Fibroblast of lung (primary cell): ENCODE results near the gene NUDT13. TPM values are rescaled to one million over a fixed set of nuclear protein-coding genes. Genes with fewer than 3 reads are reported as not detected.

Source experiments
- DNase-seq, 2 donors: peaks; one replicate each; pipeline versions ENCODE4 v3.0.0 to v3.0.0-alpha.2; 2010; ENCODE audit warnings: low read depth in 2 of 2
- H2AFZ ChIP-seq: 2 replicates; pipeline ENCODE4 v1.5.1; 2012; ENCODE audit warnings: low read length, control low read depth, inconsistent platforms
- H3K27ac ChIP-seq: 2 replicates; pipeline ENCODE4 v1.5.1; 2011; ENCODE audit warnings: low read length, control low read depth; ENCODE audit not compliant: insufficient read depth
- H3K27me3 ChIP-seq: 2 replicates; pipeline ENCODE4 v1.5.1; 2011; ENCODE audit warnings: mild to moderate bottlenecking, low read length; ENCODE audit not compliant: control insufficient read depth, insufficient read depth
- H3K36me3 ChIP-seq: 2 replicates; pipeline ENCODE4 v1.5.1; 2011; ENCODE audit warnings: low read length; ENCODE audit not compliant: control insufficient read depth, insufficient read depth
- H3K4me1 ChIP-seq: 2 replicates; pipeline ENCODE4 v1.5.1; 2011; ENCODE audit warnings: low read length; ENCODE audit not compliant: control insufficient read depth, insufficient read depth; ENCODE audit errors: extremely low read depth
- H3K4me2 ChIP-seq: 2 replicates; pipeline ENCODE4 v1.5.1; 2011; ENCODE audit warnings: low read length, control low read depth; ENCODE audit not compliant: insufficient read depth; ENCODE audit errors: extremely low read depth
- H3K4me3 ChIP-seq, 4 experiments: fragments of 200-600 bp in 1 of 4; sonication (generic) in 1 of 4; replicated peaks in 1 of 4; 2 replicates each; pipeline ENCODE4 v1.5.1; 2011 to 2016; ENCODE audit warnings: low read length in 4 of 4, low read depth in 3 of 4, mild to moderate bottlenecking in 3 of 4, control low read depth in 2 of 4, inconsistent platforms in 1 of 4, mixed read lengths in 1 of 4; ENCODE audit not compliant: insufficient read depth in 1 of 4; ENCODE audit errors: control extremely low read depth in 1 of 4
- H3K79me2 ChIP-seq: 2 replicates; pipeline ENCODE4 v1.5.1; 2012; ENCODE audit warnings: mild to moderate bottlenecking, low read length, inconsistent platforms; ENCODE audit not compliant: control insufficient read depth, insufficient read depth
- H3K9ac ChIP-seq: 2 replicates; pipeline ENCODE4 v1.5.1; 2011; ENCODE audit warnings: mild to moderate bottlenecking, low read length, control low read depth; ENCODE audit not compliant: insufficient read depth
- H3K9me3 ChIP-seq: 2 replicates; pipeline ENCODE4 v1.5.1; 2012; ENCODE audit warnings: low read depth, low read length; ENCODE audit not compliant: control insufficient read depth, insufficient read depth
- H4K20me1 ChIP-seq: 2 replicates; pipeline ENCODE4 v1.5.1; 2011; ENCODE audit warnings: low read length; ENCODE audit not compliant: control insufficient read depth, insufficient read depth; ENCODE audit errors: extremely low read depth
- CTCF ChIP-seq, 2 donors: IDR thresholded peaks in 1 of 2; conservative IDR thresholded peaks in 1 of 2; 1 replicate in 1 of 2; 2 replicates in 1 of 2; pipeline ENCODE4 v1.5.1; 2011 to 2012; ENCODE audit warnings: low read length in 2 of 2, control low read depth in 1 of 2, inconsistent platforms in 1 of 2, low read depth in 1 of 2, mild to moderate bottlenecking in 1 of 2
- EZH2 ChIP-seq: IDR thresholded peaks from 2 replicates; pipeline ENCODE4 v1.5.1; 2012; ENCODE audit warnings: low read length, control low read depth, mild to moderate bottlenecking; ENCODE audit errors: missing control alignments
- polyA plus RNA-seq, 2 donors: library from polyadenylated mRNA; depleted of rRNA in 1 of 2; stranded (reverse) in 1 of 2; unstranded in 1 of 2; fragments of >200 nt; gene quantifications; 2 replicates each; pipeline ENCODE4 v1.2.1, GENCODE V29; 2011 to 2012; ENCODE audit warnings: missing spikeins in 1 of 2
- total RNA-seq: library from RNA; depleted of rRNA; stranded (reverse); fragments of >200 nt; gene quantifications from 2 replicates; pipeline ENCODE4 v1.2.1, GENCODE V29; 2014

The NUDT13 gene
- total and polyA plus RNA-seq, 2 donors (not counting 1 experiment from before 2014, with no cell fraction given): 1.8 to 2.1 TPM

- no peaks in the 10 kb centered on the region for H3K36me3 ChIP-seq
- no peak overlapping the region for H2AFZ ChIP-seq
- no peak overlapping the region for H3K27ac ChIP-seq
- H3K4me1 ChIP-seq: peaks cover 11% of the 10 kb centered on the region
- no peak overlapping the region for H3K4me2 ChIP-seq
- TF ChIP-seq CTCF (conservative IDR thresholded peaks at IDR 0.05 in 1 of 2, IDR thresholded peaks at IDR 0.05 in 1 of 2; ENCODE audit: low read depth in 1 of 2, low read length in 2 of 2) (no peak), EZH2 (no peak)
- no peaks in the 10 kb centered on the region for H3K27me3 ChIP-seq
- no peak overlapping the region for H3K9ac ChIP-seq
- H3K9me3 ChIP-seq: no peaks in the 10 kb centered on the region
- no peak overlapping the region for H3K4me3 ChIP-seq
- H3K79me2 ChIP-seq: peaks cover 84% of the 10 kb centered on the region
- no peaks in the 10 kb centered on the region for H4K20me1 ChIP-seq
- DNase-seq: peak in 1 of 2 donors; percentile 1
Measured at GRCh38 chr10:73088304-73088703, 22.0 kb upstream of the NUDT13 start.

GRCh38 chr10:73092830-73093229 lies 17.4 kb upstream of the NUDT13 start:
- Histone ChIP-seq H4K20me1 (no peaks in the 10 kb centered on the region), H3K36me3 (no peaks in the 10 kb centered on the region), H3K4me2 (no peak overlapping the region), H3K4me3 (no peak overlapping the region), H3K4me1 (peaks cover 11% of the 10 kb centered on the region), H3K79me2 (peaks cover 72% of the 10 kb centered on the region), H3K9me3 (no peaks in the 10 kb centered on the region), H3K9ac (no peak overlapping the region), H3K27ac (no peak overlapping the region), H2AFZ (no peak overlapping the region), H3K27me3 (no peaks in the 10 kb centered on the region)
- no peak for DNase-seq
- TF ChIP-seq EZH2: no peak
- TF ChIP-seq CTCF (conservative IDR thresholded peaks at IDR 0.05 in 1 of 2, IDR thresholded peaks at IDR 0.05 in 1 of 2; ENCODE audit: low read depth in 1 of 2, low read length in 2 of 2): no peak

GRCh38 chr10:73093922-73094850 lies 16.1 kb upstream of the NUDT13 start:
- peak; percentile 39 to 45 for DNase-seq
- H3K9me3 ChIP-seq: no peaks in the 10 kb centered on the region
- H4K20me1 ChIP-seq: no peaks in the 10 kb centered on the region
- peak overlapping the region; percentile 94 for H3K4me2 ChIP-seq
- H3K9ac ChIP-seq: peak overlapping the region; percentile 51
- H3K27me3 ChIP-seq: no peaks in the 10 kb centered on the region
- peaks cover 4% of the 10 kb centered on the region for H3K4me1 ChIP-seq
- peaks cover 61% of the 10 kb centered on the region for H3K79me2 ChIP-seq
- H3K36me3 ChIP-seq: no peaks in the 10 kb centered on the region
- H3K27ac ChIP-seq: peak overlapping the region; percentile 67
- TF ChIP-seq EZH2: no peak
- peak overlapping the region; percentile 35 to 99 (median 94) for H3K4me3 ChIP-seq
- H2AFZ ChIP-seq: no peak overlapping the region
